HCT116 (cell line): ENCODE data around the gene DGKG. TPM values are rescaled to one million over a fixed set of nuclear protein-coding genes. Genes with fewer than 3 reads are reported as not detected.

Experiments used
- ATAC-seq: fragments of 200-7000 bp; cut with Tn5 transposase; 2 replicates; pipeline ENCODE4 v1.9.1; 2020; ENCODE audit warnings: mild to moderate bottlenecking, moderate library complexity
- BruUV-seq: library from RNA; stranded (reverse); fragments of 400-500 nt; replicated peaks from 2 replicates; lab custom pipeline; 2021; lab: Mats Ljungman, UMichigan
- CTCF ChIA-PET: fragments of 300-600 bp; sonication (Branson Sonifier 250); formaldehyde crosslinking; loops from one replicate; lab custom pipeline; 2021; ENCODE audit warnings: antibody characterized with exemption; lab: Charles Lee
- POLR2A ChIA-PET: fragments of 300-600, 350-600 bp; sonication (Branson Sonifier 250); formaldehyde crosslinking; loops from one replicate; lab custom pipeline; 2021; ENCODE audit warnings: antibody characterized with exemption; lab: Charles Lee
- RAD21 ChIA-PET, 2 experiments: fragments of 300-600 bp; sonication (Branson Sonifier 250); formaldehyde crosslinking; loops; one replicate each; lab custom pipeline; 2023; ENCODE audit warnings: low total read pairs in 2 of 2; ENCODE audit not compliant: uncharacterized antibody in 2 of 2, unreplicated experiment in 2 of 2, low non-redundant PET in 1 of 2; lab: Charles Lee
- DNase-seq: peaks from one replicate; pipeline ENCODE4 v3.0.0-alpha.2; 2010; ENCODE audit warnings: low read depth, low spot score
- H2AFZ ChIP-seq: fragments of 200-600 bp; shearing (Covaris generic), sonication (generic); 2 replicates; pipeline ENCODE4 v1.6.1; 2017; ENCODE audit warnings: low read depth, mixed run types, mixed read lengths, antibody characterized with exemption, low read length; ENCODE audit not compliant: poor library complexity, severe bottlenecking
- H3K27ac ChIP-seq: 2 replicates; pipeline ENCODE4 v1.5.1; 2012; ENCODE audit warnings: low read depth, low read length
- H3K27me3 ChIP-seq: fragments of 200-600 bp; sonication (generic); 2 replicates; pipeline ENCODE4 v1.6.1; 2016; ENCODE audit warnings: mixed run types, low read length, mixed read lengths; ENCODE audit not compliant: insufficient read depth
- H3K36me3 ChIP-seq, 2 experiments: fragments of 200-500 bp in 1 of 2; fragments of 200-600 bp in 1 of 2; sonication (Bioruptor generic) in 1 of 2; sonication (generic) in 1 of 2; 2 replicates each; pipeline versions ENCODE4 v1.5.1 to v1.6.1; 2014 to 2016; ENCODE audit warnings: low read length in 2 of 2, inconsistent platforms in 1 of 2, mixed read lengths in 1 of 2, mixed run types in 1 of 2; ENCODE audit not compliant: insufficient read depth in 2 of 2, control insufficient read depth in 1 of 2
- H3K4me1 ChIP-seq, 2 experiments: fragments of 200-600 bp in 1 of 2; sonication (generic) in 1 of 2; 2 replicates each; pipeline versions ENCODE4 v1.5.1 to v1.6.1; 2012 to 2017; ENCODE audit warnings: low read length in 2 of 2, inconsistent platforms in 1 of 2, mild to moderate bottlenecking in 1 of 2, mixed read lengths in 1 of 2, mixed run types in 1 of 2, moderate library complexity in 1 of 2; ENCODE audit not compliant: insufficient read depth in 2 of 2, control insufficient read depth in 1 of 2
- H3K4me2 ChIP-seq: fragments of 200-600 bp; sonication (generic); 2 replicates; pipeline ENCODE4 v1.6.1; 2017; ENCODE audit warnings: mixed run types, low read length, mixed read lengths
- H3K4me3 ChIP-seq, 2 experiments: fragments of 200-600 bp in 1 of 2; sonication (generic) in 1 of 2; replicated peaks in 1 of 2; 2 replicates each; pipeline ENCODE4 v1.5.1; 2011 to 2016; ENCODE audit warnings: low read length in 2 of 2, control low read depth in 1 of 2, low read depth in 1 of 2, mild to moderate bottlenecking in 1 of 2, mixed read lengths in 1 of 2, mixed run types in 1 of 2
- H3K79me2 ChIP-seq: fragments of 200-600 bp; sonication (generic); 2 replicates; pipeline ENCODE4 v1.6.1; 2017; ENCODE audit warnings: mild to moderate bottlenecking, mixed run types, low read length, moderate library complexity, mixed read lengths; ENCODE audit not compliant: insufficient read depth
- H3K9ac ChIP-seq: fragments of 200-600 bp; sonication (generic); 2 replicates; pipeline ENCODE4 v1.6.1; 2016; ENCODE audit warnings: low read length, mixed read lengths
- H3K9me2 ChIP-seq: fragments of 200-600 bp; sonication (generic), shearing (Covaris generic); 2 replicates; pipeline ENCODE4 v1.6.1; 2017; ENCODE audit warnings: mixed run types, mild to moderate bottlenecking, moderate library complexity; ENCODE audit not compliant: insufficient read depth
- H3K9me3 ChIP-seq, 2 experiments: fragments of 200-500 bp in 1 of 2; fragments of 200-600 bp in 1 of 2; sonication (Bioruptor generic) in 1 of 2; sonication (generic) in 1 of 2; 2 replicates each; pipeline ENCODE4 v1.6.1; 2014 to 2017; ENCODE audit warnings: low read length in 2 of 2, mixed read lengths in 2 of 2, inconsistent platforms in 1 of 2, low read depth in 1 of 2, mild to moderate bottlenecking in 1 of 2, mixed run types in 1 of 2, moderate library complexity in 1 of 2; ENCODE audit not compliant: control insufficient read depth in 1 of 2, insufficient read depth in 1 of 2
- H4K20me1 ChIP-seq: fragments of 200-600 bp; sonication (generic), shearing (Covaris generic); 2 replicates; pipeline ENCODE4 v1.6.1; 2017; ENCODE audit warnings: mixed run types, mild to moderate bottlenecking, moderate library complexity; ENCODE audit not compliant: insufficient read depth
- ATF3 ChIP-seq: IDR thresholded peaks from 2 replicates; pipeline ENCODE4 v1.6.1; 2012
- CBX3 ChIP-seq: IDR thresholded peaks from 2 replicates; pipeline ENCODE4 v1.6.1; 2012; ENCODE audit warnings: low read depth
- CEBPB ChIP-seq: IDR thresholded peaks from 2 replicates; pipeline ENCODE4 v1.6.1; 2012; ENCODE audit warnings: low read depth
- EGR1 ChIP-seq: IDR thresholded peaks from 2 replicates; pipeline ENCODE4 v1.6.1; 2012; ENCODE audit warnings: low read depth
- ELF1 ChIP-seq: IDR thresholded peaks from 2 replicates; pipeline ENCODE4 v1.6.1; 2012; ENCODE audit warnings: low read depth, borderline replicate concordance
- EZH2 ChIP-seq: fragments of 200-600 bp; sonication (generic); IDR thresholded peaks from 2 replicates; pipeline ENCODE4 v1.6.1; 2017; ENCODE audit warnings: antibody characterized with exemption, mixed run types
- EZH2phosphoT487 ChIP-seq: fragments of 200-600 bp; IDR thresholded peaks from 2 replicates; pipeline ENCODE4 v1.6.1; 2018; ENCODE audit warnings: antibody characterized with exemption, borderline replicate concordance
- JUND ChIP-seq: IDR thresholded peaks from 2 replicates; pipeline ENCODE4 v1.6.1; 2012
- POLR2A ChIP-seq: IDR thresholded peaks from 2 replicates; pipeline ENCODE4 v1.7.0; 2011; ENCODE audit warnings: borderline replicate concordance; ENCODE audit not compliant: insufficient read depth, insufficient read length; ENCODE audit errors: extremely low read depth
- POLR2AphosphoS5 ChIP-seq: IDR thresholded peaks from 2 replicates; pipeline ENCODE4 v1.6.1; 2011; ENCODE audit warnings: mild to moderate bottlenecking, low read depth, low read length, moderate library complexity
- RAD21 ChIP-seq: IDR thresholded peaks from 2 replicates; pipeline ENCODE4 v1.6.1; 2012; ENCODE audit warnings: low read depth, mild to moderate bottlenecking
- SIN3A ChIP-seq: IDR thresholded peaks from 2 replicates; pipeline ENCODE4 v1.6.1; 2012; ENCODE audit warnings: low read depth
- SP1 ChIP-seq: IDR thresholded peaks from 2 replicates; pipeline ENCODE4 v1.6.1; 2012; ENCODE audit warnings: low read depth
- TCF7L2 ChIP-seq: IDR thresholded peaks from 2 replicates; pipeline ENCODE4 v1.7.0; 2011; ENCODE audit warnings: borderline replicate concordance, inconsistent platforms; ENCODE audit not compliant: insufficient read depth, insufficient read length; ENCODE audit errors: extremely low read depth
- YY1 ChIP-seq: IDR thresholded peaks from 2 replicates; pipeline ENCODE4 v1.6.1; 2011; ENCODE audit warnings: low read length, low read depth, moderate library complexity, mild to moderate bottlenecking; ENCODE audit not compliant: insufficient replicate concordance; ENCODE audit errors: extremely low read depth
- ZFX ChIP-seq: fragments of 450-650 bp; IDR thresholded peaks from 2 replicates; pipeline ENCODE4 v1.6.1; 2017
- ZNF274 ChIP-seq: fragments of 200-500 bp; sonication (Bioruptor generic); IDR thresholded peaks from 2 replicates; pipeline ENCODE4 v1.6.1; 2014; ENCODE audit warnings: mild to moderate bottlenecking, low read depth, low read length, inconsistent platforms
- intact Hi-C: fragments of 100-400 bp; cut with micrococcal nuclease; formaldehyde crosslinking; loops from 2 replicates; pipeline ENCODE4 v1.10.0; 2022
- total RNA-seq: library from RNA; stranded (reverse); gene quantifications from one replicate; pipeline ENCODE4 v1.2.1, GENCODE V29; 2021; ENCODE audit not compliant: unreplicated experiment
- TF ChIP-seq, protein P1 (sequence below): IDR thresholded peaks from 2 replicates; pipeline ENCODE4 v1.6.1; 2012; ENCODE audit warnings: low read depth
- TF ChIP-seq, protein P2 (sequence below): IDR thresholded peaks from 2 replicates; pipeline ENCODE4 v1.6.1; 2012
- TF ChIP-seq, protein P3 (sequence below), 3 experiments: fragments of 200-600 bp in 1 of 3; sonication (generic) in 1 of 3; IDR thresholded peaks in 2 of 3; conservative IDR thresholded peaks in 1 of 3; 2 replicates each; pipeline ENCODE4 v1.5.1; 2012 to 2017; ENCODE audit warnings: low read depth in 2 of 3, low read length in 2 of 3, antibody characterized with exemption in 1 of 3, borderline replicate concordance in 1 of 3, control low read depth in 1 of 3, mild to moderate bottlenecking in 1 of 3, mixed read lengths in 1 of 3, mixed run types in 1 of 3, moderate library complexity in 1 of 3; ENCODE audit not compliant: insufficient read depth in 1 of 3

DGKG gene
- total RNA-seq, 1 experiment from 2014 or later, result 4.8 TPM

DNA sequence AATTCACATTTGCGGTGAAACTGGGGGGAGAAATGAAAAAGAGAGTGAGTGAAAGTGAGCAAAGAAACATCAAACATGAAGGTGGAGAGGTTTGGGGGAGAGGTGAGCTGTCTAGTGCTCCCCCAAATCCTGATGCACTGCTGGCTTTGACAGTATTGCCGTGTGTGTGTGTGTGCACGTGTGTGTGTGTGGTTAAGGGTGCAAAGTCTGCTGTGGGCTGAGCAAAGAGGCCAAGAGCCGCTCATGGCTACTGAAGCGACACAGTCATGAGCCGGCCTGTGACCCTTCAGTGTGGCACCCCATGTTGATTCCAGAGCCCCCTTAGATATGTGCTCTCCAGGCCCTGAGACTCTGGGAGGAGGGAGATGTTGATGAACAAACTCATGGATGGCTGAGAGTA lies 94.3 kb downstream of the DGKG start:
- Histone ChIP-seq H3K9me3 (no peaks in the 10 kb centered on the region), H3K9ac (no peak overlapping the region), H3K79me2 (no peaks in the 10 kb centered on the region), H4K20me1 (no peaks in the 10 kb centered on the region), H3K4me3 (no peak overlapping the region), H3K4me2 (no peak overlapping the region), H3K27ac (no peak overlapping the region), H3K4me1 (no peaks in the 10 kb centered on the region), H3K27me3 (no peaks in the 10 kb centered on the region), H3K9me2 (no peaks in the 10 kb centered on the region), H3K36me3 (no peaks in the 10 kb centered on the region), H2AFZ (no peak overlapping the region)
- DNase-seq (no peak), ATAC-seq (no peak)
- no peak for TF ChIP-seq POLR2A
- no peak for TF ChIP-seq JUND
- no peak for TF ChIP-seq TCF7L2
- no peak for TF ChIP-seq EZH2phosphoT487
- TF ChIP-seq POLR2AphosphoS5, result no peak
- no peak for TF ChIP-seq YY1
- TF ChIP-seq ELF1, result no peak
- TF ChIP-seq EGR1, result no peak
- no peak for TF ChIP-seq ZFX
- no peak for TF ChIP-seq SP1
- TF ChIP-seq, protein P1, sequence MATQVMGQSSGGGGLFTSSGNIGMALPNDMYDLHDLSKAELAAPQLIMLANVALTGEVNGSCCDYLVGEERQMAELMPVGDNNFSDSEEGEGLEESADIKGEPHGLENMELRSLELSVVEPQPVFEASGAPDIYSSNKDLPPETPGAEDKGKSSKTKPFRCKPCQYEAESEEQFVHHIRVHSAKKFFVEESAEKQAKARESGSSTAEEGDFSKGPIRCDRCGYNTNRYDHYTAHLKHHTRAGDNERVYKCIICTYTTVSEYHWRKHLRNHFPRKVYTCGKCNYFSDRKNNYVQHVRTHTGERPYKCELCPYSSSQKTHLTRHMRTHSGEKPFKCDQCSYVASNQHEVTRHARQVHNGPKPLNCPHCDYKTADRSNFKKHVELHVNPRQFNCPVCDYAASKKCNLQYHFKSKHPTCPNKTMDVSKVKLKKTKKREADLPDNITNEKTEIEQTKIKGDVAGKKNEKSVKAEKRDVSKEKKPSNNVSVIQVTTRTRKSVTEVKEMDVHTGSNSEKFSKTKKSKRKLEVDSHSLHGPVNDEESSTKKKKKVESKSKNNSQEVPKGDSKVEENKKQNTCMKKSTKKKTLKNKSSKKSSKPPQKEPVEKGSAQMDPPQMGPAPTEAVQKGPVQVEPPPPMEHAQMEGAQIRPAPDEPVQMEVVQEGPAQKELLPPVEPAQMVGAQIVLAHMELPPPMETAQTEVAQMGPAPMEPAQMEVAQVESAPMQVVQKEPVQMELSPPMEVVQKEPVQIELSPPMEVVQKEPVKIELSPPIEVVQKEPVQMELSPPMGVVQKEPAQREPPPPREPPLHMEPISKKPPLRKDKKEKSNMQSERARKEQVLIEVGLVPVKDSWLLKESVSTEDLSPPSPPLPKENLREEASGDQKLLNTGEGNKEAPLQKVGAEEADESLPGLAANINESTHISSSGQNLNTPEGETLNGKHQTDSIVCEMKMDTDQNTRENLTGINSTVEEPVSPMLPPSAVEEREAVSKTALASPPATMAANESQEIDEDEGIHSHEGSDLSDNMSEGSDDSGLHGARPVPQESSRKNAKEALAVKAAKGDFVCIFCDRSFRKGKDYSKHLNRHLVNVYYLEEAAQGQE, result no peak
- TF ChIP-seq SIN3A, result no peak
- TF ChIP-seq, protein P2, sequence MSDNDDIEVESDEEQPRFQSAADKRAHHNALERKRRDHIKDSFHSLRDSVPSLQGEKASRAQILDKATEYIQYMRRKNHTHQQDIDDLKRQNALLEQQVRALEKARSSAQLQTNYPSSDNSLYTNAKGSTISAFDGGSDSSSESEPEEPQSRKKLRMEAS, result no peak
- no peak for TF ChIP-seq ATF3
- TF ChIP-seq CEBPB, result no peak
- no peak for TF ChIP-seq EZH2
- TF ChIP-seq, protein P3, sequence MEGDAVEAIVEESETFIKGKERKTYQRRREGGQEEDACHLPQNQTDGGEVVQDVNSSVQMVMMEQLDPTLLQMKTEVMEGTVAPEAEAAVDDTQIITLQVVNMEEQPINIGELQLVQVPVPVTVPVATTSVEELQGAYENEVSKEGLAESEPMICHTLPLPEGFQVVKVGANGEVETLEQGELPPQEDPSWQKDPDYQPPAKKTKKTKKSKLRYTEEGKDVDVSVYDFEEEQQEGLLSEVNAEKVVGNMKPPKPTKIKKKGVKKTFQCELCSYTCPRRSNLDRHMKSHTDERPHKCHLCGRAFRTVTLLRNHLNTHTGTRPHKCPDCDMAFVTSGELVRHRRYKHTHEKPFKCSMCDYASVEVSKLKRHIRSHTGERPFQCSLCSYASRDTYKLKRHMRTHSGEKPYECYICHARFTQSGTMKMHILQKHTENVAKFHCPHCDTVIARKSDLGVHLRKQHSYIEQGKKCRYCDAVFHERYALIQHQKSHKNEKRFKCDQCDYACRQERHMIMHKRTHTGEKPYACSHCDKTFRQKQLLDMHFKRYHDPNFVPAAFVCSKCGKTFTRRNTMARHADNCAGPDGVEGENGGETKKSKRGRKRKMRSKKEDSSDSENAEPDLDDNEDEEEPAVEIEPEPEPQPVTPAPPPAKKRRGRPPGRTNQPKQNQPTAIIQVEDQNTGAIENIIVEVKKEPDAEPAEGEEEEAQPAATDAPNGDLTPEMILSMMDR (IDR thresholded peaks at IDR 0.05 in 2 of 3, conservative IDR thresholded peaks at IDR 0.05 in 1 of 3; ENCODE audit: borderline replicate concordance in 1 of 3, insufficient read depth in 1 of 3, low read depth in 2 of 3, low read length in 2 of 3), result no peak
- TF ChIP-seq CBX3, result no peak
- no peak for TF ChIP-seq RAD21
- TF ChIP-seq ZNF274, result no peak
- BruUV-seq, result no TSS peak
- ChIA-PET RAD21 (no interaction called here), CTCF (interaction anchor here (0.7 kb wide), 1 partner anchor 8 kb away, joined by 3 read pairs; no protein-coding TSS in a partner anchor), POLR2A (no interaction called here)
- intact Hi-C loops, result loop anchor here (2.0 kb wide), 1 partner anchor 285 kb away; no protein-coding TSS in a partner anchor
